ENCODE results near the gene PROX1.

The PROX1 gene

GRCh38 chr1:213960963-213961362, 26.8 kb upstream of the PROX1 start:
- TF ChIP-seq, protein P1, sequence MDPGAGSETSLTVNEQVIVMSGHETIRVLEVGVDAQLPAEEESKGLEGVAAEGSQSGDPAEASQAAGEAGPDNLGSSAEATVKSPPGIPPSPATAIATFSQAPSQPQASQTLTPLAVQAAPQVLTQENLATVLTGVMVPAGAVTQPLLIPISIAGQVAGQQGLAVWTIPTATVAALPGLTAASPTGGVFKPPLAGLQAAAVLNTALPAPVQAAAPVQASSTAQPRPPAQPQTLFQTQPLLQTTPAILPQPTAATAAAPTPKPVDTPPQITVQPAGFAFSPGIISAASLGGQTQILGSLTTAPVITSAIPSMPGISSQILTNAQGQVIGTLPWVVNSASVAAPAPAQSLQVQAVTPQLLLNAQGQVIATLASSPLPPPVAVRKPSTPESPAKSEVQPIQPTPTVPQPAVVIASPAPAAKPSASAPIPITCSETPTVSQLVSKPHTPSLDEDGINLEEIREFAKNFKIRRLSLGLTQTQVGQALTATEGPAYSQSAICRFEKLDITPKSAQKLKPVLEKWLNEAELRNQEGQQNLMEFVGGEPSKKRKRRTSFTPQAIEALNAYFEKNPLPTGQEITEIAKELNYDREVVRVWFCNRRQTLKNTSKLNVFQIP (CRISPR knock-in tag; IDR thresholded peaks at IDR 0.05; ENCODE audit: borderline replicate concordance, low read depth): no peak
- TF ChIP-seq ARNTL (CRISPR knock-in tag; IDR thresholded peaks at IDR 0.05; ENCODE audit: borderline replicate concordance, low read depth) (no peak), PPARA (CRISPR knock-in tag; IDR thresholded peaks at IDR 0.05; ENCODE audit: borderline replicate concordance) (no peak), CSRNP3 (CRISPR knock-in tag; IDR thresholded peaks at IDR 0.05) (no peak), TSHZ2 (CRISPR knock-in tag; IDR thresholded peaks at IDR 0.05) (no peak)
- ATAC-seq: no peak

GRCh38 chr1:213962508-213962907, 25.3 kb upstream of the PROX1 start:
- no peak for ATAC-seq
- no peak for TF ChIP-seq OSR1 (CRISPR knock-in tag; IDR thresholded peaks at IDR 0.05)
- no peak for TF ChIP-seq CSRNP3 (CRISPR knock-in tag; IDR thresholded peaks at IDR 0.05)
- TF ChIP-seq ZC3H10 (CRISPR knock-in tag; IDR thresholded peaks at IDR 0.05): no peak
- TF ChIP-seq CREB5 (CRISPR knock-in tag; IDR thresholded peaks at IDR 0.05; ENCODE audit: low read depth): no peak
- TF ChIP-seq ARNTL (CRISPR knock-in tag; IDR thresholded peaks at IDR 0.05; ENCODE audit: borderline replicate concordance, low read depth): no peak
- TF ChIP-seq ZNF565 (CRISPR knock-in tag; conservative IDR thresholded peaks at IDR 0.05; ENCODE audit: low read depth): no peak
- TF ChIP-seq ISL1 (CRISPR knock-in tag; IDR thresholded peaks at IDR 0.05): no peak
- TF ChIP-seq ESRRG (CRISPR knock-in tag; IDR thresholded peaks at IDR 0.05): no peak
- no peak for TF ChIP-seq BACH2 (CRISPR knock-in tag; IDR thresholded peaks at IDR 0.05; ENCODE audit: borderline replicate concordance)
- no peak for TF ChIP-seq SNAI2 (CRISPR knock-in tag; IDR thresholded peaks at IDR 0.05)
- no peak for TF ChIP-seq ZNF70 (CRISPR knock-in tag; IDR thresholded peaks at IDR 0.05)
- no peak for TF ChIP-seq RARB (CRISPR knock-in tag; IDR thresholded peaks at IDR 0.05)
- no peak for TF ChIP-seq CSDC2 (CRISPR knock-in tag; IDR thresholded peaks at IDR 0.05)
- TF ChIP-seq PPARA (CRISPR knock-in tag; IDR thresholded peaks at IDR 0.05; ENCODE audit: borderline replicate concordance): no peak
- TF ChIP-seq, protein P1 (CRISPR knock-in tag; IDR thresholded peaks at IDR 0.05; ENCODE audit: borderline replicate concordance, low read depth): no peak

- ATAC-seq: no peak
Measured at GRCh38 chr1:213966122-213966521, 21.7 kb upstream of the PROX1 start.

More at GRCh38 chr1:213966122-213966521, 21.7 kb upstream of the PROX1 start:
- TF ChIP-seq ZFP30 (CRISPR knock-in tag; IDR thresholded peaks at IDR 0.05) (no peak), ZFP3 (CRISPR knock-in tag; IDR thresholded peaks at IDR 0.05) (no peak), TCF4 (CRISPR knock-in tag; IDR thresholded peaks at IDR 0.05; ENCODE audit: borderline replicate concordance) (no peak), RARB (CRISPR knock-in tag; IDR thresholded peaks at IDR 0.05) (no peak), ISL1 (CRISPR knock-in tag; IDR thresholded peaks at IDR 0.05) (no peak), SNAI2 (CRISPR knock-in tag; IDR thresholded peaks at IDR 0.05) (no peak), ZC3H10 (CRISPR knock-in tag; IDR thresholded peaks at IDR 0.05) (no peak), OSR1 (CRISPR knock-in tag; IDR thresholded peaks at IDR 0.05) (no peak), TOX (CRISPR knock-in tag; IDR thresholded peaks at IDR 0.05; ENCODE audit: borderline replicate concordance) (no peak), CSDC2 (CRISPR knock-in tag; IDR thresholded peaks at IDR 0.05) (no peak), ZNF565 (CRISPR knock-in tag; conservative IDR thresholded peaks at IDR 0.05; ENCODE audit: low read depth) (no peak), TSHZ2 (CRISPR knock-in tag; IDR thresholded peaks at IDR 0.05) (no peak), ARNTL (CRISPR knock-in tag; IDR thresholded peaks at IDR 0.05; ENCODE audit: borderline replicate concordance, low read depth) (no peak)
- TF ChIP-seq, protein P2, sequence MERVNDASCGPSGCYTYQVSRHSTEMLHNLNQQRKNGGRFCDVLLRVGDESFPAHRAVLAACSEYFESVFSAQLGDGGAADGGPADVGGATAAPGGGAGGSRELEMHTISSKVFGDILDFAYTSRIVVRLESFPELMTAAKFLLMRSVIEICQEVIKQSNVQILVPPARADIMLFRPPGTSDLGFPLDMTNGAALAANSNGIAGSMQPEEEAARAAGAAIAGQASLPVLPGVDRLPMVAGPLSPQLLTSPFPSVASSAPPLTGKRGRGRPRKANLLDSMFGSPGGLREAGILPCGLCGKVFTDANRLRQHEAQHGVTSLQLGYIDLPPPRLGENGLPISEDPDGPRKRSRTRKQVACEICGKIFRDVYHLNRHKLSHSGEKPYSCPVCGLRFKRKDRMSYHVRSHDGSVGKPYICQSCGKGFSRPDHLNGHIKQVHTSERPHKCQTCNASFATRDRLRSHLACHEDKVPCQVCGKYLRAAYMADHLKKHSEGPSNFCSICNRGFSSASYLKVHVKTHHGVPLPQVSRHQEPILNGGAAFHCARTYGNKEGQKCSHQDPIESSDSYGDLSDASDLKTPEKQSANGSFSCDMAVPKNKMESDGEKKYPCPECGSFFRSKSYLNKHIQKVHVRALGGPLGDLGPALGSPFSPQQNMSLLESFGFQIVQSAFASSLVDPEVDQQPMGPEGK (CRISPR knock-in tag; IDR thresholded peaks at IDR 0.05; ENCODE audit: borderline replicate concordance): no peak
